ENCODE results near the gene ERMARD. TPM values are rescaled to one million over a fixed set of nuclear protein-coding genes. Genes with fewer than 3 reads are reported as not detected.
A peak's percentile ranks its signal among the peaks of the same experiment; 100 is the strongest.

ERMARD gene
- total RNA-seq, 1 donor from 2014 or later: 20.8 TPM

DNA sequence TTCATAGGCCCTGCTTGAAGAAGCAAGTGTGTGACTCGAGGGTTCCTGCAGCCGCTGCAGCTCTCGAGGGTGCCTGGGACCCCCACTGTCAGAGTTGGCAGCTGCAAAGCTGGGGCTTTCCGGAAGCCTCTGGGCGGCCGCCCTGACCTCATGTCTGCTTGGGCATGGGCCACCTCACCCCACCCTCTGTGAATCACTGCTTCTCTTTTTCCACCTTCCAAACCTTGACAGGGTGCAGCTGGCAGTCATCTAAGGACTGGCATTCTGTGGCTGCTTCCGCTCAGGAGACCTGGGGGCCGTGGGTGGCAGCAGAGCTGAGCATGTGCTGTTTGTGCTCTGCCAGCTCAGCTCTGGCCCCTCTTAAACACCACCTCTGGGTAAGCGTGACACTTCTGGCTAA lies 32.0 kb downstream of the ERMARD start:
- DNase-seq (ENCODE audit: low read depth): no peak

DNA sequence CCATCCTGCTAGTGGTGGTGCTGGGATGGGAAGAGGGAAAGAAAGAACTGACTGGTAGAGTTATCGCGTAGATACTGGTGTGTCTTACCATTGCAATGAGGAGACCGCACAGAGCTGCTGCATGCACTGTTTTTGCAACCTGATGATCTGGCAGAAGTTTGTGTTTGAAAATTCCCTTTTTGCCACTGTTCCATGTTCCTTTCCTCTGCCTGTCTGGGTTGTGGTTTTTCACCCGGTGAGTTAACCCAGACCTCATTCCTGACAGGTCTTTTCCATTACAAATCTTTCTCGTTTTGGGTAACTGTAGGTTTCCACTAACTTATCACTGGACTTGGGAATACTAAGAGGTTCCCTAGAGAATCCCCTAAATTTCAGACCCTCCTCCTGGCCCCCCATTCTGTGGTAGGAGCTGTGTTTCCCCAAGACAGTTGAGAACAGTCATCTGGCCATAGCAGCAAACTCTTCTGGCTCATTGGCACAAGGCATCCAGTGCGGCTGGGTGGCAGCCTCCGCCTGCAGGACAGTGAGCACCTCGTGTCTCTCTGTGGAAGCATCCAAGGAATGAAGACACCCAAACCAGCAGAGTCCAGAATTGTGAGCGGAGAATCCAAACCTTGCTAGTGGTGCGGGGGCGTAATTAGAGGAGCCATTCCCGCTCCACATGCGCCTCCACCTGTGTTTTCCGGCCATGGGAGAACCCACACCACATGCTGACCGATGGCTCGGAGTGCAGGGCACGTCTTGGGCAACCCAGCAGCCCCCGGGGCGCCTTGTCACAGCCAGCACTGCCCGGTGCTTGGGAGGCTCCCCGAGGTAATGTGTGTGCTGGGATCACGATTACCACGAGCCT lies 32.8 kb downstream of the ERMARD start:
- DNase-seq (ENCODE audit: low read depth): no peak

- DNase-seq (ENCODE audit: low read depth): no peak
Measured at GRCh38 chr6:169784821-169785340, 33.5 kb downstream of the ERMARD start.

DNA sequence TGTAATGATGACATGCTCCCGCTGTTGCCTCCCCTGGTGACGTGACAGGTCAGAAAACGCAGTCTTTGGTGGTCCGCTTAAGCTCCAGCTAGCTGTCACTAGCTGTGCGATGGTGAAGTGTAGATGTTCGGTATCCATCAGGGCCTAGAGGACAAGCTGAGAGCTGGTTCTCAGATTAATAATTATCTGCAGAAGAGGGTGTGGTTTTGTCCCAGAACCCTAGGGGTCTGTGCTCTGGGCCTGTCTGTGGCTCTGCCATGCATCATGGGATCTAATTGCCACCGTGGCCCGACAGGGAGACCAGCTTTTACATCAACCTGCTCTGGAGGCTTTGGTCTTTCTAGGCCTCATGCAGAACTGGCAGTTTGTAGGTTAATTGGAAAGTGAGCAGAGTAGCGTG lies 34.1 kb downstream of the ERMARD start:
- DNase-seq (ENCODE audit: low read depth): no peak

- no peak for DNase-seq (ENCODE audit: low read depth)
Measured at GRCh38 chr6:169786349-169786748, 34.9 kb downstream of the ERMARD start.

GRCh38 chr6:169787797-169788196 lies 36.4 kb downstream of the ERMARD start:
- DNase-seq (ENCODE audit: low read depth): no peak

GRCh38 chr6:169788809-169789145 lies 37.4 kb downstream of the ERMARD start:
- DNase-seq (ENCODE audit: low read depth): no peak

GRCh38 chr6:169789146-169789943 lies 37.9 kb downstream of the ERMARD start:
- no peak for DNase-seq (ENCODE audit: low read depth)

DNA sequence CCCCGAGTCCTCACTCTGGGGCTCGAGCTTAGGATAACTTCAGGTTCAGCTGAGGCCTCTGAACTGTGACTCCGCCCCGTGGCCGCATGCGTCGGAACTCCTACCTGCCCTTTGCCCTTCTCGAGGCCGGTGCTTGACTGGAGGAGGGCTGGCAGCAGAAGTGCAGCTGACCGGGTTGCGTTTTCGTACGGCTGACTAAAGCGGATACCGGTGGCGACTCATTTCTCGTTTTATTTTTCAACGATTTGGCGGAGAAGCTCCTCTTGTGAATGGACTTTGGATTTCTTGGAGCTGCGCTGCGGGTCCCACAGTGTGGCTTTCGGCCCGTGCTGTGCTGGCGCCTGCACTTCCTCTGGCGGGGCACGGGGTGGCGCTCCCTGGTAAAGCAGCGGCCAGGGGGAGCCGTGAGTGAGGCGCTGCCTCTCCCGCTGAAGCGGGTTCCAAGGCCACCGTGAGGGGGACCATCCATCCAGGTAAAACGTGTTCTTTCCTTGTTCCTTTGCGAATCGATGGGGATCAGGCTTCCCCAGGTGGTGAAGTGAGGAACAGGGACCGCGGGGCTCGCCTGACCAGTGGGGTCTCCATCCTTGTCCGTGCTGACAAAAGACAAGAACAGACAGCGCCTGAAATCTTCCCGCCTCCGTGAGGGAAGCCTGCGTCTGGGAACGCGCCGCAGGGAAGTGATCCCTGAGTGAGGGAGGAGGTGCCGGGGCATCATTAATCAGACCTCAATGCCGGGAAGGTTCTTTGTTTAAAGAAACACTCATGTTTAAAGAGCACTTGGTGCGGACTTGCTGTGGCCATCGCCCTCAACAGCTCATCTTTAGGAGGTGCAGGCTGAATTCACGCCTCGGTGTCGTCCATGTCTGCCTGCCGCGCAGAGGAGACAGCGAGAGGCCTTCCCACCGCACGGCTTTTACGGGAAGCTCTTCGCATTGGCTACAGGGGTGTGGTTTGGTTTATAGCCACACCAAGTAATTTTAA lies 38.8 kb downstream of the ERMARD start:
- DNase-seq (ENCODE audit: low read depth): peak; percentile 70

DNA sequence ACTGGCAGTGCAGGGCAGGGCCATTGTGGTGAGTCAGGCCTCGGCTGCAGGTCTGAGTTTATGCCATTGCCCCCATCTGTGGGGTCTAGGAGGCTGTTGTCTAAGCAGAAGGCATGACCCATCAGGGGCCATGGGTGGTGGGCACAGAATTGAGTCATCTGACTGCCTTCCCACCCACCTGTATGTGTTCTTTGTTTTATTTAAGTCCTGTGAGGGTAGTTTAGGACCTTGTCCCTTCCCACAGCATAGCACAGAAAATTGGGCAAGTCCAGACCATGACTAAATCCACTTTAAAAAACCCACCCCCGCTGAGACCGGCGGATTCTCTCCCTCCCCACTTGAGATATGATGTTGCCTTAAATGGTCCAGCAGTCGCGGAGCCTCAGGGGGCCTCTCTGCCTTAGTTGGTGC lies 40.3 kb downstream of the ERMARD start:
- no peak for DNase-seq (ENCODE audit: low read depth)

GRCh38 chr6:169792306-169793015 lies 41.0 kb downstream of the ERMARD start:
- no peak for DNase-seq (ENCODE audit: low read depth)

DNA sequence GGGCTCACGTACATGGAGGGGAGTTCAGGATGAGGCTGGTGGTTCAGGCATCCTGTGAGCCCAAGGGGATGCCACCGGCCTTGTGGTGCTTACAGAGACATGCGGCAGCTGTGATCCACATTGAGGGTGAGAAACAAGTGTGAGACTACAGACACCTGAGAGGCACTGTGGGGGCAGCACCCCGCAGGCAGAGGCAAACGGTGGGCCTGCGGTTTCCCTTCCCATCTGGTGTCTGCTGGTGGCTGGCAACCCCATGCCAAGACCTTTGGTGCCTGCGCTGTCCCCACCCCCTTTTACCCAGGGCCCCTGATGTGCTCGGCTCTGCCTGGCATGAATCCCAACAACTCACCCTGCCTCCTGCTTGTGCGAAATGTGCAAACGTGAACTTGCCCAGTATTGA lies 42.0 kb downstream of the ERMARD start:
- DNase-seq (ENCODE audit: low read depth): no peak

GRCh38 chr6:169794317-169795055 lies 43.1 kb downstream of the ERMARD start:
- peak; percentile 93 for DNase-seq (ENCODE audit: low read depth)

DNA sequence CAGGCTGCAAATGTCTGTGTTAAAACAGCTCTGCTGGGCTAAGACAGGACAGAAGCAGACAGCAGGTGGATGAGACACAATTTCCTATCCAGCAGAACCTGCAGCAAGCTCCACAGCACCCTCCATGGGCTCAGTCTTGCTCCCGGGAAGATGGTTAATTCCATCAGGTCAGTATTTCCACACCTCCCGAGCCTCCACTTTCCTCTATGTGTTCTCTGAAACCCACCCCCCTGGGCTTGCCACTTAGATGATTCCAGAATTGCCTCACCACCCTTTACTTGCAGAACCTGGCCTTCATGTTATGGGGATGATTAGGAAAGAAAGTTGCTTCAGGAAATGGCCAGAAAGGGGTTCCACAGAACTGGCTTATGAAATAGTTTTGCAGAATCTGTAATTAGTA lies 43.8 kb downstream of the ERMARD start:
- no peak for DNase-seq (ENCODE audit: low read depth)

- DNase-seq (ENCODE audit: low read depth): no peak
Measured at GRCh38 chr6:169798764-169799473, 47.5 kb downstream of the ERMARD start.

- no peak for DNase-seq (ENCODE audit: low read depth)
Measured at GRCh38 chr6:169799474-169799926, 48.1 kb downstream of the ERMARD start.

DNA sequence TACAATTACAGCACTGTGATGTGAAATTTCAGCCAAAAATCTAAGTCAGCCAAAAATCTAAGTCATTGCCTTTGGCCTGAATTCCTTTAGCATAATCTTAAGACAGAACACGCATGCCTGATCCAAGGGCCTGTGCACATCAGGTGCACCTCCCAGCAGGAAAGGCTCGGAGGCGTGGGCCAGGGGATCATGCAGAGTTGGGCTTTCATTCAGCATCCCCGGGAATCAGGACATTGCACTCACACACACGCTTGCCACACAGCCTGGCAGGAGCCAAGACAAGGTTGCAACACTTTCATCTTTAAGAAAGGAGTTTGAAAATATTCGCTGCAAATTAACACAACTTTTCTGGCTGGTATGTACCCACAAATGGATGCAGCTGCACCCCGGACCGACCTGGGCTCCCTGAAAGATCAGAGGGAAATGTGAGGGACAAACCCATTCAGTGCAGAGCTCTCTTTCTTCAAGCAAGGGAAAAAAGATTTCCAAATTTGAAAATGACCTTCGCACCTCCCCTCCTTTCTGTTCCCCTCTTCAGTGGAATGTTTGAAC lies 48.8 kb downstream of the ERMARD start:
- DNase-seq (ENCODE audit: low read depth): no peak

DNA sequence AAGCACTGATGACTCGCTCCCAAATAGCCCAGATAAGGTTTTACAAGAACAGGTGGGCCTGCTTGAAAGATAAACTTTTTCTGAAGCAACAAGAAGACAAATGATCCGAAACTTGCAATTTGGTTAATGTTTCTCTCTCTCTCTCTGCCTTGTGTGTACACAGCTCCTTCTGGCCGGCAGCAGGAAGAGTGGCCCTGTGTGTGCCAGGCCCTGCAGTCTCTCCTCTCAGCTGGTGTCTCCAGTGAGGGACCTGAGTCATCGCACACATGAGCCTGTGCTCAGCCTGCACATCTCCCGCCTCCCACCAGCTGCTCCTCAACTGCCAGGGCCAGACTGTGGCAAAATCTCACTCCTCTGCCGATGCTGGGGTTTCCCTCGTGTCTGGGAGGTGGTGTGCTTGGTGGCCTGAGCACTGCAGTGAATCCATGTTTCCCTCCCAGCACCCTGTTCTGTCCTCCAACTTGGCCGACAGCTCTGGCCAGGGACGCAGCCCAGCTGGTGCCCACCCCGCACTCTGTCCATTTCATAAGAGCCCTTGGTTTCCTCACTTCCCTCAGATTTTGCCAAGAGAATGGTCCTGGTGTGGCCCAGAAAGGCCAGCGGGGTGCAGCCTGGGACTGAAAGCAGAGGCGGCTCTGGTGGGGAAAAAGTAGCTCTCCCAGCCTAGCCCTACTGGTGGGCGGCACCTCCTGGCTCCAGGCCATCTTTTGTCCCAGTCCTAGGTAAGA lies 49.4 kb downstream of the ERMARD start:
- peak; percentile 93 for DNase-seq (ENCODE audit: low read depth)

All from myocyte (in vitro differentiated cells).